ENCODE results near the gene SREBF1. TPM values are rescaled to one million over a fixed set of nuclear protein-coding genes. Genes with fewer than 3 reads are reported as not detected.

The SREBF1 gene
- total and polyA plus RNA-seq, 10 of the 15 experiments (the other 5 are each of a cell fraction or from before 2014, with no cell fraction given): 1.4 to 84.6 (median 20.4) TPM

DNA sequence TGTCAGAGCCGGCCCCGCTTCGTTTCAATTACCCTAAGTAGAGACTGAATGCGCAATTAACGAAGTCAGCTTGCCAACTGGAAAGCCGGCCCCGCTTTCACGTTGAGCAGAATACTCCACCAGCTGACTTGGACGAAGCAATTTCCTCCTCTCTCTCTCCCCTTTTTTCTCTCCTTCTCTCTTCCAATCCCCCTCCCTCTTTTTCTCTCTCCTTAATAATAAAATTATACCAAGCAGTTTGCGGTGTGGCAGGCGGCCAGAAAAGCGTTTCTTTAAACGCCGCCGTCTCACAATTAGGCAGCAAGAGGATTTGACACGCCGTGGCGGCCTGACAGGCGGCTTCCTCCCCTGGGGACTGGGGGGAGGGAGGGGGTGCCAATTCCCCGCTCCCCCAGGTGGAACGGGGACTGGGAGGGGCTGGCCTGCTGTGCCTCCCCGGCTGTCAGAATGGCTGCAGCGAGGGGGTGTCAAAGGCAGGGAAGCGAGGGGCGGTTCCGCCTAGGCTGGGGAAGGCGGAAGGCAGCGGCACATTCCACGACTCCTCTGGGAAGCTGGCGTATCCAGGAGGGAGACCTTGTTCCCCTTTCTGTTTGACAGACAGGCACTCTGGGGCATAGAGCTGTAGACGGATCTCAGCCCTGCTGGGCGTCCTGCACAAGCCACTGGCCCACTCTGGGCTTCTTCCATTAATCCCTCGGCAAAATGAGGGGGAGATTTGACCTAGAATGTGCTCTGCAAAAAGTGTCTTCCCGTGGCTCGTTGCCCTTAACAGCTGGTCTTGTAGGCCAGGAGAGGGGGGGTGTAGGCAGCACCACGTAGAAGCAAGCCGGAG, 52.7 kb downstream of the SREBF1 start:
- no peaks in the 10 kb centered on the region for H3K9me3 ChIP-seq (replicated peaks; ENCODE audit: control insufficient read depth, insufficient read depth, low read length)
- SMC1A ChIA-PET (ENCODE audit: uncharacterized antibody, unreplicated experiment): interaction anchor here (0.9 to 1.7 kb wide), 2 partner anchors 101 to 134 kb away, joined by 3 to 8 read pairs; no protein-coding TSS in a partner anchor
- H2AFZ ChIP-seq (ENCODE audit: control insufficient read depth, low read depth, low read length): no peak overlapping the region
- H3K36me3 ChIP-seq (ENCODE audit: control insufficient read depth in 2 of 2, insufficient read depth in 2 of 2, low read length in 1 of 2): peaks cover 0 to 6% of the 10 kb centered on the region in 2 experiments; a peak in 2 of 4 replicates
- H3K79me2 ChIP-seq (ENCODE audit: control insufficient read depth, insufficient read depth, low read length): no peaks in the 10 kb centered on the region
- H3K4me3 ChIP-seq: peak overlapping the region; percentile 65
- CTCF ChIA-PET: interaction anchor here (0.9 to 1.9 kb wide), 7 partner anchors 8 to 249 kb away, joined by 3 to 6 read pairs (median 3); no protein-coding TSS in a partner anchor
- peak; percentile 17 for DNase-seq (ENCODE audit: low read depth, low spot score)
- H3K4me2 ChIP-seq (ENCODE audit: control insufficient read depth, insufficient read depth): peak overlapping the region; percentile 81
- BruUV-seq (replicated peaks): no TSS peak
- no peak overlapping the region for H3K27ac ChIP-seq (ENCODE audit: control insufficient read depth, insufficient read depth)
- WGBS (ENCODE audit: insufficient coverage, insufficient replicate concordance, low lambda C conversion rate, missing lambda C conversion rate): 11% methylated on average over 36 of the region's 37 CpGs
- in situ Hi-C loops (cut with MboI) (no loop called here), intact Hi-C loops (cut with micrococcal nuclease; ENCODE audit: unreplicated experiment) (no loop called here)
- no peaks in the 10 kb centered on the region for H3K27me3 ChIP-seq (replicated peaks in 1 of 2; ENCODE audit: control insufficient read depth in 2 of 2, insufficient read depth in 2 of 2, low read length in 1 of 2)
- peaks cover 11% of the 10 kb centered on the region for H3K4me1 ChIP-seq (ENCODE audit: control insufficient read depth, insufficient read depth, low read length)
- POLR2A ChIA-PET: interaction anchor here (1.4 to 1.8 kb wide), 2 partner anchors 91 to 93 kb away, joined by 4 read pairs; no protein-coding TSS in a partner anchor
- H4K20me1 ChIP-seq (ENCODE audit: control insufficient read depth, insufficient read depth): no peaks in the 10 kb centered on the region; the same call in 1 of the 2 replicates
- RAD21 ChIA-PET (ENCODE audit: unreplicated experiment): interaction anchor here (1.0 to 1.5 kb wide), 3 partner anchors 28 to 66 kb away, joined by 3 to 7 read pairs (median 4); no protein-coding TSS in a partner anchor
- H3K9ac ChIP-seq (ENCODE audit: control insufficient read depth, insufficient read depth, low read length): no peak overlapping the region
- no peak for FAIRE-seq
- peak; percentile 40 for ATAC-seq
- TF ChIP-seq TCF12 (IDR thresholded peaks at IDR 0.05; ENCODE audit: low read depth, low read length): 0 out of 2 replicates have a peak, but pooled peaks have one; percentile 28
- no peak for TF ChIP-seq RELB (IDR thresholded peaks at IDR 0.05; ENCODE audit: low read depth)
- no peak for TF ChIP-seq ZNF384 (IDR thresholded peaks at IDR 0.05; ENCODE audit: borderline replicate concordance, low read depth, low read length)
- TF ChIP-seq, protein P1, sequence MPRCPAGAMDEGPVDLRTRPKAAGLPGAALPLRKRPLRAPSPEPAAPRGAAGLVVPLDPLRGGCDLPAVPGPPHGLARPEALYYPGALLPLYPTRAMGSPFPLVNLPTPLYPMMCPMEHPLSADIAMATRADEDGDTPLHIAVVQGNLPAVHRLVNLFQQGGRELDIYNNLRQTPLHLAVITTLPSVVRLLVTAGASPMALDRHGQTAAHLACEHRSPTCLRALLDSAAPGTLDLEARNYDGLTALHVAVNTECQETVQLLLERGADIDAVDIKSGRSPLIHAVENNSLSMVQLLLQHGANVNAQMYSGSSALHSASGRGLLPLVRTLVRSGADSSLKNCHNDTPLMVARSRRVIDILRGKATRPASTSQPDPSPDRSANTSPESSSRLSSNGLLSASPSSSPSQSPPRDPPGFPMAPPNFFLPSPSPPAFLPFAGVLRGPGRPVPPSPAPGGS (IDR thresholded peaks at IDR 0.05; ENCODE audit: borderline replicate concordance, insufficient read depth, low read depth, low read length, poor library complexity, severe bottlenecking): no peak
- peak; percentile 71 for TF ChIP-seq IKZF1 (conservative IDR thresholded peaks at IDR 0.05)
- TF ChIP-seq ZNF207 (IDR thresholded peaks at IDR 0.05; ENCODE audit: borderline replicate concordance): no peak
- TF ChIP-seq RUNX3 (IDR thresholded peaks at IDR 0.05; ENCODE audit: low read length): peak; percentile 39
- no peak; the same call in 1 of the 2 replicates for TF ChIP-seq DPF2 (IDR thresholded peaks at IDR 0.05)
- 0 out of 4 replicates have a peak, but pooled peaks of 1 of the 2 experiments have one; percentile 25 for TF ChIP-seq BHLHE40 (IDR thresholded peaks at IDR 0.05; ENCODE audit: borderline replicate concordance in 1 of 2, low read depth in 2 of 2, low read length in 1 of 2)
- no peak for TF ChIP-seq SMARCA5 (IDR thresholded peaks at IDR 0.05)
- TF ChIP-seq ATF3 (IDR thresholded peaks at IDR 0.05; ENCODE audit: borderline replicate concordance, extremely low read depth, low read depth, low read length): no peak
- TF ChIP-seq ZNF274 (IDR thresholded peaks at IDR 0.05; ENCODE audit: insufficient read depth, insufficient read length): no peak
- no peak for TF ChIP-seq ZSCAN29 (IDR thresholded peaks at IDR 0.05)
- TF ChIP-seq NBN (IDR thresholded peaks at IDR 0.05): peak; percentile 59; the same call in 1 of the 2 replicates
- no peak for TF ChIP-seq MXI1 (IDR thresholded peaks at IDR 0.05; ENCODE audit: low read depth, low read length)
- no peak for TF ChIP-seq EGR1 (IDR thresholded peaks at IDR 0.05; ENCODE audit: borderline replicate concordance in 1 of 2, low read depth in 2 of 2, low read length in 2 of 2)
- TF ChIP-seq NFXL1 (IDR thresholded peaks at IDR 0.05; ENCODE audit: borderline replicate concordance): no peak
- TF ChIP-seq EZH2 (IDR thresholded peaks at IDR 0.05; ENCODE audit: borderline replicate concordance, control insufficient read depth, low read depth, low read length): no peak
- TF ChIP-seq IRF4 (IDR thresholded peaks at IDR 0.05; ENCODE audit: low read depth, low read length): no peak
- TF ChIP-seq STAT1 (conservative IDR thresholded peaks at IDR 0.05): no peak

Measured in GM12878 (cell line).